DND-41 (cell line): ENCODE results near the gene SGTA.

Source experiments
- EZH2 ChIP-seq: IDR thresholded peaks from 3 replicates; pipeline ENCODE4 v1.6.1; 2012; ENCODE audit warnings: borderline replicate concordance, low read depth, mild to moderate bottlenecking, moderate library complexity, low read length, inconsistent platforms; ENCODE audit not compliant: severe bottlenecking
- TF ChIP-seq, protein P1 (sequence below): IDR thresholded peaks from 2 replicates; pipeline ENCODE4 v1.5.1; 2012; ENCODE audit warnings: borderline replicate concordance, low read length, moderate library complexity, mild to moderate bottlenecking; ENCODE audit not compliant: poor library complexity, severe bottlenecking; ENCODE audit errors: extremely low read depth

DNA sequence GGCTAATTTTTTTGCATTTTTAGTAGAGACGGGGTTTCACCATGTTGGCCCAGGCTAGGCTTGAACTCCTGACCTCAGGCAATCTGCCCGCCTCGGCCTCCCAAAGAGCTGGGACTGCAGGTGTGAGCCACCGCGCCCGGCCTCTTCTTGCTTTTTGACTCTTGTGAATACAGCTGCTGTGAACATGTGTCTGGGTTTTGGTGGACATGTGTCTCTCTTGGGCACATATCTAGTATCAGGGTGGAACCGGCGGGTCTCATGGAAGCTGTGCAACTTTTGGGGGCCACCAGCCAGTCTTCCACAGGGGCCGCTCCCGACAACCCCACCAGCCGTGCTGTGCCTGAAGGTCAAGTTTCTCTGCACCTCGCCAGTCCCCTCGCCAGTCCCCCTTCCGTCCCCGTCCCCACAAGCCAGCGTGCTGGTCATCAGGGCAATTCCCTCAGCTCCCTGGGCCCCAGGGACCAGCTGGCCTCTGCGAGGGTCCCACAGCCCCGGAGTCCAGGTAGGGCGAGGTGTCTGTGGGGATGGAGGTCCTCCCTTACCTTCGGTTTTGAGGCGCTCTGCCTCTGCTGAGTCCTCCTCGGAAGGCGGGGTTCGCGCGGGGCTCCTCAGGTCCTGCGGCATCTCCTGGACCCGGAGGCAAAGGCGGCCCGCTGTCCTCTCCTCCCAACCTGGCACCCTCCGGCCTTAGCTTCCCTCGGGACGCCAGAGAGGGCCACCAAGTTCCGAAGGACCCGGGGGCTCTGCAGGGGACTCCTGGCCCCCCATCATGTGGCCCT lies 16.3 kb downstream of the SGTA start:
- TF ChIP-seq, protein P1, sequence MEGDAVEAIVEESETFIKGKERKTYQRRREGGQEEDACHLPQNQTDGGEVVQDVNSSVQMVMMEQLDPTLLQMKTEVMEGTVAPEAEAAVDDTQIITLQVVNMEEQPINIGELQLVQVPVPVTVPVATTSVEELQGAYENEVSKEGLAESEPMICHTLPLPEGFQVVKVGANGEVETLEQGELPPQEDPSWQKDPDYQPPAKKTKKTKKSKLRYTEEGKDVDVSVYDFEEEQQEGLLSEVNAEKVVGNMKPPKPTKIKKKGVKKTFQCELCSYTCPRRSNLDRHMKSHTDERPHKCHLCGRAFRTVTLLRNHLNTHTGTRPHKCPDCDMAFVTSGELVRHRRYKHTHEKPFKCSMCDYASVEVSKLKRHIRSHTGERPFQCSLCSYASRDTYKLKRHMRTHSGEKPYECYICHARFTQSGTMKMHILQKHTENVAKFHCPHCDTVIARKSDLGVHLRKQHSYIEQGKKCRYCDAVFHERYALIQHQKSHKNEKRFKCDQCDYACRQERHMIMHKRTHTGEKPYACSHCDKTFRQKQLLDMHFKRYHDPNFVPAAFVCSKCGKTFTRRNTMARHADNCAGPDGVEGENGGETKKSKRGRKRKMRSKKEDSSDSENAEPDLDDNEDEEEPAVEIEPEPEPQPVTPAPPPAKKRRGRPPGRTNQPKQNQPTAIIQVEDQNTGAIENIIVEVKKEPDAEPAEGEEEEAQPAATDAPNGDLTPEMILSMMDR = no peak
- no peak for TF ChIP-seq EZH2
